ENCODE results near the gene GAB3.

The GAB3 gene

GRCh38 chrX:154719132-154719675, 31.7 kb downstream of the GAB3 start:
- Histone ChIP-seq H3K4me3 (ENCODE audit: low read length in 2 of 2) (no peak overlapping the region), H2BK120ac (ENCODE audit: low read depth, low read length) (no peak overlapping the region), H4K8ac (ENCODE audit: low read depth, low read length) (no peak overlapping the region), H3K36me3 (replicated peaks in 1 of 2; ENCODE audit: control insufficient read depth in 2 of 2, insufficient read depth in 2 of 2, low read length in 2 of 2) (no peaks in the 10 kb centered on the region), H3K18ac (ENCODE audit: low read length) (no peak overlapping the region), H4K91ac (ENCODE audit: low read depth, low read length, poor library complexity) (no peak overlapping the region), H3K4me1 (ENCODE audit: control insufficient read depth in 2 of 2, insufficient read depth in 1 of 2, low read depth in 1 of 2, low read length in 2 of 2) (no peaks in the 10 kb centered on the region), H3K14ac (ENCODE audit: low read length) (no peak overlapping the region), H2AK5ac (ENCODE audit: low read depth, low read length) (no peak overlapping the region), H2BK5ac (ENCODE audit: low read length) (no peak overlapping the region), H2AFZ (ENCODE audit: low read length) (no peak overlapping the region), H3K27me3 (ENCODE audit: control insufficient read depth in 3 of 3, insufficient read depth in 3 of 3, low read depth in 1 of 3, low read length in 3 of 3) (peaks cover 0 to 5% (median 0%) of the 10 kb centered on the region in 3 experiments), H3K79me1 (ENCODE audit: low read depth, low read length) (no peaks in the 10 kb centered on the region), H3K23ac (ENCODE audit: low read depth, low read length, poor library complexity) (no peak overlapping the region), H2BK12ac (ENCODE audit: low read length) (no peak overlapping the region), H3K4ac (ENCODE audit: low read length) (no peak overlapping the region), H3K27ac (replicated peaks; ENCODE audit: low read length) (no peak overlapping the region), H3K4me2 (ENCODE audit: insufficient read depth, low read length, poor library complexity, severe bottlenecking) (no peak overlapping the region), H2BK15ac (ENCODE audit: low read length) (no peak overlapping the region), H3K9ac (ENCODE audit: low read depth, low read length, poor library complexity) (no peak overlapping the region), H3K9me3 (replicated peaks in 1 of 2; ENCODE audit: control insufficient read depth in 2 of 2, insufficient read depth in 1 of 2, low read depth in 1 of 2, low read length in 2 of 2) (no peaks in the 10 kb centered on the region)
- no CpG with 5 or more reads among the region's 6 CpGs for WGBS, 2 donors (ENCODE audit: extremely low coverage in 2 of 2, insufficient read length in 2 of 2, insufficient replicate concordance in 1 of 2)
- no peak for DNase-seq (ENCODE audit: low spot score)

GRCh38 chrX:154718616-154719015, 32.3 kb downstream of the GAB3 start:
- peaks cover 0 to 5% (median 0%) of the 10 kb centered on the region in 3 experiments for H3K27me3 ChIP-seq (ENCODE audit: control insufficient read depth in 3 of 3, insufficient read depth in 3 of 3, low read depth in 1 of 3, low read length in 3 of 3)
- H2BK12ac ChIP-seq (ENCODE audit: low read length), result no peak overlapping the region
- H3K9ac ChIP-seq (ENCODE audit: low read depth, low read length, poor library complexity), result no peak overlapping the region
- H4K8ac ChIP-seq (ENCODE audit: low read depth, low read length), result no peak overlapping the region
- WGBS, 2 donors (ENCODE audit: extremely low coverage in 2 of 2, insufficient read length in 2 of 2, insufficient replicate concordance in 1 of 2), result no CpG with 5 or more reads among the region's 1 CpG
- no peak overlapping the region for H3K18ac ChIP-seq (ENCODE audit: low read length)
- H2BK15ac ChIP-seq (ENCODE audit: low read length), result no peak overlapping the region
- no peak overlapping the region for H4K91ac ChIP-seq (ENCODE audit: low read depth, low read length, poor library complexity)
- no peaks in the 10 kb centered on the region for H3K36me3 ChIP-seq (replicated peaks in 1 of 2; ENCODE audit: control insufficient read depth in 2 of 2, insufficient read depth in 2 of 2, low read length in 2 of 2)
- no peak overlapping the region for H2AFZ ChIP-seq (ENCODE audit: low read length)
- H3K4me3 ChIP-seq (ENCODE audit: low read length in 2 of 2), result no peak overlapping the region
- H3K4me1 ChIP-seq (ENCODE audit: control insufficient read depth in 2 of 2, insufficient read depth in 1 of 2, low read depth in 1 of 2, low read length in 2 of 2), result no peaks in the 10 kb centered on the region
- H2BK120ac ChIP-seq (ENCODE audit: low read depth, low read length), result no peak overlapping the region
- no peak for DNase-seq (ENCODE audit: low spot score)
- H3K27ac ChIP-seq (replicated peaks; ENCODE audit: low read length), result no peak overlapping the region
- H3K4ac ChIP-seq (ENCODE audit: low read length), result no peak overlapping the region
- H3K14ac ChIP-seq (ENCODE audit: low read length), result no peak overlapping the region
- H3K9me3 ChIP-seq (replicated peaks in 1 of 2; ENCODE audit: control insufficient read depth in 2 of 2, insufficient read depth in 1 of 2, low read depth in 1 of 2, low read length in 2 of 2), result no peaks in the 10 kb centered on the region
- no peak overlapping the region for H2BK5ac ChIP-seq (ENCODE audit: low read length)
- no peak overlapping the region for H3K4me2 ChIP-seq (ENCODE audit: insufficient read depth, low read length, poor library complexity, severe bottlenecking)
- no peak overlapping the region for H3K23ac ChIP-seq (ENCODE audit: low read depth, low read length, poor library complexity)
- no peaks in the 10 kb centered on the region for H3K79me1 ChIP-seq (ENCODE audit: low read depth, low read length)
- no peak overlapping the region for H2AK5ac ChIP-seq (ENCODE audit: low read depth, low read length)

DNA sequence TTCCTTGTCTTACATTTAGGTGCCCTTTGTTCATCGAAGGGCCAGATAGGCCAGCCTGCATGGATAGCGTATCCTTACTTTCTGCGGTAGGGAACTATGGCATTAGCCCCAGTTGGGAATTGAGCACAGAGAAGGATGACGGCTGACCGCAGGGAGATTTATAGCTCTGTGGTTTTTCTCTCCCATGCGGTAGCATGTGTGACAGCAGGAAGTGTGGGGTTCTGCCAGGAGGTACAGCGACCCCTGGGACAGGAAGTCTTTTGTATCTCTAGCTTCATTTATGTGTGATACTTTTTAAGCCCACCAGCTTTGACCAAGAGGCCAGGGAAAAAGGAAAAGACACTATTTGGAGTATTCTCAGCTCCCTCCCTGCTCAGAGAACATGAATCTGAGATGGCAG, 33.1 kb downstream of the GAB3 start:
- H2AFZ ChIP-seq (ENCODE audit: low read length), result peak overlapping the region; percentile 54
- no peak for DNase-seq (ENCODE audit: low spot score)
- H3K9me3 ChIP-seq (replicated peaks in 1 of 2; ENCODE audit: control insufficient read depth in 2 of 2, insufficient read depth in 1 of 2, low read depth in 1 of 2, low read length in 2 of 2), result no peaks in the 10 kb centered on the region
- H4K8ac ChIP-seq (ENCODE audit: low read depth, low read length), result no peak overlapping the region
- no peak overlapping the region for H3K18ac ChIP-seq (ENCODE audit: low read length)
- no peak overlapping the region for H3K4me3 ChIP-seq (ENCODE audit: low read length in 2 of 2)
- no peak overlapping the region for H2BK15ac ChIP-seq (ENCODE audit: low read length)
- no peak overlapping the region for H3K4ac ChIP-seq (ENCODE audit: low read length)
- no peak overlapping the region for H3K4me2 ChIP-seq (ENCODE audit: insufficient read depth, low read length, poor library complexity, severe bottlenecking)
- no peak overlapping the region for H2BK12ac ChIP-seq (ENCODE audit: low read length)
- no peak overlapping the region for H2BK120ac ChIP-seq (ENCODE audit: low read depth, low read length)
- no peak overlapping the region for H3K14ac ChIP-seq (ENCODE audit: low read length)
- no peak overlapping the region for H2AK5ac ChIP-seq (ENCODE audit: low read depth, low read length)
- H3K9ac ChIP-seq (ENCODE audit: low read depth, low read length, poor library complexity), result no peak overlapping the region
- H3K4me1 ChIP-seq (ENCODE audit: control insufficient read depth in 2 of 2, insufficient read depth in 1 of 2, low read depth in 1 of 2, low read length in 2 of 2), result no peaks in the 10 kb centered on the region
- WGBS, 2 donors (ENCODE audit: extremely low coverage in 2 of 2, insufficient read length in 2 of 2, insufficient replicate concordance in 1 of 2), result no CpG with 5 or more reads among the region's 7 CpGs
- H3K23ac ChIP-seq (ENCODE audit: low read depth, low read length, poor library complexity), result no peak overlapping the region
- H2BK5ac ChIP-seq (ENCODE audit: low read length), result no peak overlapping the region
- no peaks in the 10 kb centered on the region for H3K79me1 ChIP-seq (ENCODE audit: low read depth, low read length)
- no peak overlapping the region for H3K27ac ChIP-seq (replicated peaks; ENCODE audit: low read length)
- H4K91ac ChIP-seq (ENCODE audit: low read depth, low read length, poor library complexity), result no peak overlapping the region
- H3K27me3 ChIP-seq (ENCODE audit: control insufficient read depth in 3 of 3, insufficient read depth in 3 of 3, low read depth in 1 of 3, low read length in 3 of 3), result peaks cover 0 to 5% (median 0%) of the 10 kb centered on the region in 3 experiments
- H3K36me3 ChIP-seq (replicated peaks in 1 of 2; ENCODE audit: control insufficient read depth in 2 of 2, insufficient read depth in 2 of 2, low read length in 2 of 2), result no peaks in the 10 kb centered on the region

DNA sequence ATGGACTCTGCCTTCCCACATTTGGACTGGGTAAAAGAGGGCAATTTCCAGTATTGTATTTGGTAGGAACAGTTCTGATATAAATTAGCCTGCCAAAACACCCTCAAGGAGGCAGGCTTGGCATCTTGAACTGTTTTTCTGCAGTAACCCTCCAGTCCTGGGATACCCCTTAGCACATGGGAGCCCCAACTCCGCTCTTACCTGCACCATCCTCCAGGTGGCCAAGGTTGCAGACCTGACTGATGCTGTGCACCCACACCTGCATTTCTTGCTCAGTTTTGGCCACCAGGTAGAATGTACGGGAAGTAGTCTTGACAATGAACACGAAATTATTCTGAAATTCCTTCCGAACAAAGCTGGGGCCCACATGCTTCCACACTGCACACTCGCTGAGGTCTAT, 35.1 kb downstream of the GAB3 start:
- Histone ChIP-seq H2AK5ac (ENCODE audit: low read depth, low read length) (no peak overlapping the region), H2AFZ (ENCODE audit: low read length) (no peak overlapping the region), H3K4ac (ENCODE audit: low read length) (no peak overlapping the region), H3K18ac (ENCODE audit: low read length) (no peak overlapping the region), H2BK5ac (ENCODE audit: low read length) (no peak overlapping the region), H3K9ac (ENCODE audit: low read depth, low read length, poor library complexity) (no peak overlapping the region), H4K91ac (ENCODE audit: low read depth, low read length, poor library complexity) (no peak overlapping the region), H3K4me2 (ENCODE audit: insufficient read depth, low read length, poor library complexity, severe bottlenecking) (no peak overlapping the region), H3K27me3 (ENCODE audit: control insufficient read depth in 3 of 3, insufficient read depth in 3 of 3, low read depth in 1 of 3, low read length in 3 of 3) (peaks cover 0 to 5% (median 0%) of the 10 kb centered on the region in 3 experiments), H2BK120ac (ENCODE audit: low read depth, low read length) (no peak overlapping the region), H2BK15ac (ENCODE audit: low read length) (no peak overlapping the region), H3K79me1 (ENCODE audit: low read depth, low read length) (no peaks in the 10 kb centered on the region), H3K27ac (replicated peaks; ENCODE audit: low read length) (no peak overlapping the region), H3K4me3 (ENCODE audit: low read length in 2 of 2) (no peak overlapping the region), H3K9me3 (replicated peaks in 1 of 2; ENCODE audit: control insufficient read depth in 2 of 2, insufficient read depth in 1 of 2, low read depth in 1 of 2, low read length in 2 of 2) (no peaks in the 10 kb centered on the region), H3K4me1 (ENCODE audit: control insufficient read depth in 2 of 2, insufficient read depth in 1 of 2, low read depth in 1 of 2, low read length in 2 of 2) (no peaks in the 10 kb centered on the region), H3K36me3 (replicated peaks in 1 of 2; ENCODE audit: control insufficient read depth in 2 of 2, insufficient read depth in 2 of 2, low read length in 2 of 2) (no peaks in the 10 kb centered on the region), H3K14ac (ENCODE audit: low read length) (no peak overlapping the region), H3K23ac (ENCODE audit: low read depth, low read length, poor library complexity) (no peak overlapping the region), H4K8ac (ENCODE audit: low read depth, low read length) (no peak overlapping the region), H2BK12ac (ENCODE audit: low read length) (no peak overlapping the region)
- WGBS, 2 donors (ENCODE audit: extremely low coverage in 2 of 2, insufficient read length in 2 of 2, insufficient replicate concordance in 1 of 2), result no CpG with 5 or more reads among the region's 5 CpGs
- DNase-seq (ENCODE audit: low spot score), result no peak

Measured in neuronal stem cell (in vitro differentiated cells).